GM12878 (cell line): ENCODE results near the gene HNMT.

ENCODE experiments used
- CBX5 ChIP-seq: sonication (generic); IDR thresholded peaks from 2 replicates; pipeline ENCODE4 v1.6.1; 2016; ENCODE audit warnings: low read depth, moderate library complexity, mild to moderate bottlenecking, inconsistent platforms
- FOXM1 ChIP-seq: IDR thresholded peaks from 2 replicates; pipeline ENCODE4 v1.6.1; 2012; ENCODE audit warnings: low read depth, mild to moderate bottlenecking, inconsistent platforms, low read length, moderate library complexity
- POLR2AphosphoS2 ChIP-seq: IDR thresholded peaks from 2 replicates; pipeline ENCODE4 v1.6.1; 2011; ENCODE audit warnings: low read depth, mild to moderate bottlenecking, low read length, improper control_type of control experiment, moderate library complexity
- SIN3A ChIP-seq: IDR thresholded peaks from 2 replicates; pipeline ENCODE4 v1.6.1; 2012; ENCODE audit warnings: low read depth, low read length, improper control_type of control experiment
- TARDBP ChIP-seq: IDR thresholded peaks from 2 replicates; pipeline ENCODE4 v1.6.1; 2016; ENCODE audit warnings: borderline replicate concordance
- TF ChIP-seq, protein P1 (sequence below): IDR thresholded peaks from 2 replicates; pipeline ENCODE4 v1.6.1; 2011; ENCODE audit warnings: borderline replicate concordance, low read depth, mild to moderate bottlenecking, moderate library complexity, mixed read lengths, low read length; ENCODE audit not compliant: insufficient read depth; ENCODE audit errors: extremely low read length
- TF ChIP-seq, protein P2 (sequence below): IDR thresholded peaks from 2 replicates; pipeline ENCODE4 v1.6.1; 2012; ENCODE audit warnings: low read length, inconsistent platforms
- TF ChIP-seq, protein P3 (sequence below), 3 experiments: IDR thresholded peaks in 2 of 3; conservative IDR thresholded peaks in 1 of 3; 2 replicates each; pipeline ENCODE4 v1.5.1; 2011; ENCODE audit warnings: low read depth in 3 of 3, low read length in 3 of 3, mild to moderate bottlenecking in 3 of 3, control low read depth in 2 of 3, moderate library complexity in 2 of 3, inconsistent platforms in 1 of 3, mixed read lengths in 1 of 3; ENCODE audit not compliant: control insufficient read depth in 2 of 3, insufficient read depth in 1 of 3; ENCODE audit errors: extremely low read depth in 1 of 3
- TF ChIP-seq, protein P4 (sequence below): IDR thresholded peaks from 2 replicates; pipeline ENCODE4 v1.6.1; 2011; ENCODE audit warnings: low read depth, mild to moderate bottlenecking, low read length, moderate library complexity, borderline replicate concordance; ENCODE audit errors: extremely low read depth

DNA sequence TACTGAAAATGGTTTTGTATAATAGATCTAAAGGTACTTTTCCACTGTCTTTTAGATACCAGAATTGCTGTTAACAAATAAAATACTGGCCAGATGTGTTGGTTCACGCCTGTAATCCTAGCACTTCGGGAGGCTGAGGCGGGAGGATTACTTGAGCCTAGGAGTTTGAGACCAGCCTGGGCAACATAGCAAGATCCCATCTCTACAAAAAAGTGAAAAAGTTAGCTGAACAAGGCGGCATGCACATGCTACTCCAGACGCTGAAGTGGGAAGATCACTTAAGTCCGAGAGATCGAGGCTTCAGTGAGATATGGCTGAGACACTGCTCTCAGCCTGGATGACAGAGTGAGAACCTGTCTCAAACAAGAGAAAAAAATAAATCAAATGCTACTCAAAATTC, 2.8 kb downstream of the HNMT start:
- TF ChIP-seq POLR2AphosphoS2 = no peak
- TF ChIP-seq, protein P1, sequence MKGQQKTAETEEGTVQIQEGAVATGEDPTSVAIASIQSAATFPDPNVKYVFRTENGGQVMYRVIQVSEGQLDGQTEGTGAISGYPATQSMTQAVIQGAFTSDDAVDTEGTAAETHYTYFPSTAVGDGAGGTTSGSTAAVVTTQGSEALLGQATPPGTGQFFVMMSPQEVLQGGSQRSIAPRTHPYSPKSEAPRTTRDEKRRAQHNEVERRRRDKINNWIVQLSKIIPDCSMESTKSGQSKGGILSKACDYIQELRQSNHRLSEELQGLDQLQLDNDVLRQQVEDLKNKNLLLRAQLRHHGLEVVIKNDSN = no peak
- no peak for TF ChIP-seq TARDBP
- TF ChIP-seq FOXM1 = no peak
- TF ChIP-seq, protein P2, sequence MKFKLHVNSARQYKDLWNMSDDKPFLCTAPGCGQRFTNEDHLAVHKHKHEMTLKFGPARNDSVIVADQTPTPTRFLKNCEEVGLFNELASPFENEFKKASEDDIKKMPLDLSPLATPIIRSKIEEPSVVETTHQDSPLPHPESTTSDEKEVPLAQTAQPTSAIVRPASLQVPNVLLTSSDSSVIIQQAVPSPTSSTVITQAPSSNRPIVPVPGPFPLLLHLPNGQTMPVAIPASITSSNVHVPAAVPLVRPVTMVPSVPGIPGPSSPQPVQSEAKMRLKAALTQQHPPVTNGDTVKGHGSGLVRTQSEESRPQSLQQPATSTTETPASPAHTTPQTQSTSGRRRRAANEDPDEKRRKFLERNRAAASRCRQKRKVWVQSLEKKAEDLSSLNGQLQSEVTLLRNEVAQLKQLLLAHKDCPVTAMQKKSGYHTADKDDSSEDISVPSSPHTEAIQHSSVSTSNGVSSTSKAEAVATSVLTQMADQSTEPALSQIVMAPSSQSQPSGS = no peak
- TF ChIP-seq, protein P3, sequence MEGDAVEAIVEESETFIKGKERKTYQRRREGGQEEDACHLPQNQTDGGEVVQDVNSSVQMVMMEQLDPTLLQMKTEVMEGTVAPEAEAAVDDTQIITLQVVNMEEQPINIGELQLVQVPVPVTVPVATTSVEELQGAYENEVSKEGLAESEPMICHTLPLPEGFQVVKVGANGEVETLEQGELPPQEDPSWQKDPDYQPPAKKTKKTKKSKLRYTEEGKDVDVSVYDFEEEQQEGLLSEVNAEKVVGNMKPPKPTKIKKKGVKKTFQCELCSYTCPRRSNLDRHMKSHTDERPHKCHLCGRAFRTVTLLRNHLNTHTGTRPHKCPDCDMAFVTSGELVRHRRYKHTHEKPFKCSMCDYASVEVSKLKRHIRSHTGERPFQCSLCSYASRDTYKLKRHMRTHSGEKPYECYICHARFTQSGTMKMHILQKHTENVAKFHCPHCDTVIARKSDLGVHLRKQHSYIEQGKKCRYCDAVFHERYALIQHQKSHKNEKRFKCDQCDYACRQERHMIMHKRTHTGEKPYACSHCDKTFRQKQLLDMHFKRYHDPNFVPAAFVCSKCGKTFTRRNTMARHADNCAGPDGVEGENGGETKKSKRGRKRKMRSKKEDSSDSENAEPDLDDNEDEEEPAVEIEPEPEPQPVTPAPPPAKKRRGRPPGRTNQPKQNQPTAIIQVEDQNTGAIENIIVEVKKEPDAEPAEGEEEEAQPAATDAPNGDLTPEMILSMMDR (IDR thresholded peaks at IDR 0.05 in 2 of 3, conservative IDR thresholded peaks at IDR 0.05 in 1 of 3; ENCODE audit: control insufficient read depth in 2 of 3, extremely low read depth in 1 of 3, insufficient read depth in 1 of 3, low read depth in 3 of 3, low read length in 3 of 3) = no peak
- no peak for TF ChIP-seq SIN3A
- TF ChIP-seq CBX5 = no peak
- TF ChIP-seq, protein P4, sequence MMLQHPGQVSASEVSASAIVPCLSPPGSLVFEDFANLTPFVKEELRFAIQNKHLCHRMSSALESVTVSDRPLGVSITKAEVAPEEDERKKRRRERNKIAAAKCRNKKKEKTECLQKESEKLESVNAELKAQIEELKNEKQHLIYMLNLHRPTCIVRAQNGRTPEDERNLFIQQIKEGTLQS = no peak
